ENCODE data around the gene BRME1.

DNA sequence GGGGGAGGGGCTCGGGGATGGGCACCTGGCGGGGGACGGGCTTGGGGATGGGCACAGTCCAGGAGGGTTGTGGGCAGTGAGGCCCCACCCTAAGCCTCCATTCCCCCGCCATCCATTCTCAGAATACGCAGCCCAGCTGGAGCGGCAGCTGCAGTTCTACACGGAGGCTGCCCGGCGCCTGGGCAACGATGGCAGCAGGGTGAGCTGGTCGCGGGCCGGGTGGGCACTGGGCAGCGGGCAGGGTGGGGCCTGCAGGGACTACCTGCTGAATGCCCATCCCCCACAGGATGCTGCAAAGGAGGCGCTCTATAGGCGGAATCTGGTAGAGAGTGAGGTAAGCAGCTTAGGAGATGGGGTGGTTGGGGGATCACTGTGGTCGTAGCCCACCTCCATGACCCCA is 24.0 kb upstream of the BRME1 start:
- TF ChIP-seq POLR2A (IDR thresholded peaks at IDR 0.05) (no peak), CTCF (IDR thresholded peaks at IDR 0.05) (no peak)
